Caco-2 (cell line): Measurements from ENCODE around the gene SORBS2. TPM values are rescaled to one million over a fixed set of nuclear protein-coding genes. Genes with fewer than 3 reads are reported as not detected.

Experiments
- BruUV-seq: library from RNA; stranded (reverse); fragments of 400-500 nt; replicated peaks from 2 replicates; lab custom pipeline; 2021; lab: Mats Ljungman, UMichigan
- CTCF ChIA-PET: fragments of 300-600 bp; sonication (Branson Sonifier 250); formaldehyde crosslinking; loops from one replicate; lab custom pipeline; 2022; ENCODE audit warnings: antibody characterized with exemption; lab: Charles Lee
- POLR2A ChIA-PET: fragments of 300-600 bp; sonication (Branson Sonifier 250); formaldehyde crosslinking; loops from one replicate; lab custom pipeline; 2022; ENCODE audit warnings: antibody characterized with exemption; lab: Charles Lee
- DNase-seq, 2 experiments: peaks; one replicate each; pipeline versions ENCODE4 v3.0.0 to v3.0.0-alpha.2; 2020 to 2022
- H3K27me3 ChIP-seq: replicated peaks from 2 replicates; pipeline ENCODE4 v1.6.0; 2011; ENCODE audit warnings: low read length; ENCODE audit not compliant: control insufficient read depth, insufficient read depth
- H3K36me3 ChIP-seq: 2 replicates; pipeline ENCODE4 v1.5.1; 2011; ENCODE audit warnings: low read length; ENCODE audit not compliant: control insufficient read depth, insufficient read depth
- H3K4me1 ChIP-seq: fragments of 250-450 bp; sonication (Bioruptor Pico); 2 replicates; pipeline ENCODE4 v1.5.1; 2020; ENCODE audit warnings: mild to moderate bottlenecking
- H3K4me3 ChIP-seq: 2 replicates; pipeline ENCODE4 v1.5.1; 2011; ENCODE audit warnings: low read depth, mild to moderate bottlenecking, control low read depth, low read length
- H3K9me3 ChIP-seq: fragments of 250-450 bp; sonication (Bioruptor Pico); 2 replicates; pipeline ENCODE4 v1.5.1; 2020; ENCODE audit warnings: mild to moderate bottlenecking, moderate library complexity
- H3K27ac Mint-ChIP-seq: one replicate; pipeline ENCODE4 v1.8.0; 2022; ENCODE audit warnings: mixed read lengths; ENCODE audit not compliant: unreplicated experiment
- H3K27me3 Mint-ChIP-seq: one replicate; pipeline ENCODE4 v1.8.0; 2022; ENCODE audit warnings: mixed read lengths; ENCODE audit not compliant: insufficient read depth, unreplicated experiment
- H3K36me3 Mint-ChIP-seq: one replicate; pipeline ENCODE4 v1.8.0; 2022; ENCODE audit warnings: mild to moderate bottlenecking, mixed read lengths; ENCODE audit not compliant: insufficient read depth, unreplicated experiment
- H3K4me1 Mint-ChIP-seq: one replicate; pipeline ENCODE4 v1.8.0; 2022; ENCODE audit warnings: low read depth, mixed read lengths; ENCODE audit not compliant: unreplicated experiment
- H3K4me3 Mint-ChIP-seq: one replicate; pipeline ENCODE4 v1.8.0; 2022; ENCODE audit warnings: mild to moderate bottlenecking, moderate library complexity, mixed read lengths; ENCODE audit not compliant: unreplicated experiment
- H3K9me3 Mint-ChIP-seq: one replicate; pipeline ENCODE4 v1.8.0; 2022; ENCODE audit warnings: mixed read lengths; ENCODE audit not compliant: unreplicated experiment
- CTCF ChIP-seq, 2 experiments: fragments of 200-600 bp in 1 of 2; IDR thresholded peaks; 1 replicate in 1 of 2; 2 replicates in 1 of 2; pipeline versions ENCODE4 v1.5.1 to v1.8.0; 2011 to 2022; ENCODE audit warnings: antibody characterized with exemption in 1 of 2, control low read depth in 1 of 2, inconsistent platforms in 1 of 2, low read depth in 1 of 2, low read length in 1 of 2, mild to moderate bottlenecking in 1 of 2, moderate library complexity in 1 of 2; ENCODE audit not compliant: insufficient read depth in 1 of 2, severe bottlenecking in 1 of 2, unreplicated experiment in 1 of 2
- intact Hi-C: fragments of 100-400 bp; cut with micrococcal nuclease; formaldehyde crosslinking; loops from one replicate; pipeline ENCODE4 v1.10.0; 2022; ENCODE audit not compliant: unreplicated experiment
- total RNA-seq: library from RNA; stranded (reverse); gene quantifications from 2 replicates; pipeline ENCODE4 v1.2.3, GENCODE V29; 2022

Gene SORBS2
- total RNA-seq, 1 experiment from 2014 or later, result 47.7 TPM

DNA sequence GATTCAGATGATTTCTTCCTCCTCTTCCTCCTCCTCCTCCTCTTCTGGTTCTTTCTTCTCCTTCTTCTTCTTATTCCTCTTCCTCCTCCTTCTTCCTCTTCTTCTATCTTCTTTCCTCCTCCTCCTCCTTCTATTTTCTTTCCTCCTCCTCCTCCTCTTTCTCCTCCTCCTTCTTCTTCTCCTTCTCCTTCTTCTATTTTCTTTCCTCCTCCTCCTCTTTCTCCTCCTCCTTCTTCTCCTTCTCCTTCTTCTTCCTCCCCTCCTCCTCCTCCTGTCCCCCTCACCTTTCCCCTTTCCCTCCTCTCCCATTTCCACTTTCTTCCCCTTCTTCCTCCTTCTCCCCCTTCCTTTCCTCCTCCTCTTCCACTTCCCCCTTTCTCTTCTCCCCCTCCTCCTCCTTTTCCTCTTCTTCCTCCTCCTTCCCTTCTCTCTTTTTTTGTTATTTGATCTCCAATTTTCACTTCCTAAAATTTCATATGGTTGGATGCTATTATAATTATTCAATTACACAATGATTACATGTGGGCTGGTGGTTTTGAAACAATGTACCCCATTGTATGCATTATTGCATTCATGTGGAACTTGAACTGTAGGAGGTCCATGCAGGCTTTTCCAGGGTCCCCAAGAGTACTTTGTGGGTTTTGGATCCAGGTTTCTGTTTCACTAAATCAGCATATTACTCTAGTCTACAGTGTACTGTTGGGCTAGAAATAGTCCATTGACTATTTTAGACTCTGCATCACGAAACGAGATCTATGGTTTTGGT is 68.1 kb downstream of the SORBS2 start:
- POLR2A ChIA-PET, result no interaction called here

DNA sequence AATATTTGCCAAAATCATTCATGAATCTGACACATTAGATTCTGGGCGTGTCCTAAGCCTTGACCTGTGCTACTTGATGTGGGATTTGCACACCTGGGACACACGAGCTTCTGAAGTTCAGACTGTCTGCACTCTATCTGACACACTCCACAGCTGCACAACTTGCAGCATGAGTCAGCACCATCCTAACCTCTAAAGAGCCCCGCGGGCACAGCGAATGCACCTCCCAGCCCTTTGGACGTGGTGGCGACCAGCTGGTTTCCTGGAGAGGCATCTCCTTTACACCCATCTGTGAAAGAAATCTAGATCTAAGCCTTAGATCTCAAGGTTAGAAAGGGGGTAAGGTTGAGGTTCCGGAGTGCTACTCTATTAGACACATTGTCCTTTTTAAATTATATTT is 69.2 kb downstream of the SORBS2 start:
- CTCF ChIA-PET, result no interaction called here
- no peak for TF ChIP-seq CTCF (IDR thresholded peaks at IDR 0.05; ENCODE audit: insufficient read depth in 1 of 2, low read depth in 1 of 2, low read length in 1 of 2, severe bottlenecking in 1 of 2, unreplicated experiment in 1 of 2)
- Mint-ChIP-seq H3K27me3 (no peaks in the 10 kb centered on the region), H3K9me3 (no peaks in the 10 kb centered on the region), H3K4me3 (no peak overlapping the region), H3K27ac (no peak overlapping the region), H3K36me3 (peaks cover 7% of the 10 kb centered on the region), H3K4me1 (no peaks in the 10 kb centered on the region)
- no peaks in the 10 kb centered on the region for H3K27me3 ChIP-seq
- no peak overlapping the region for H3K4me3 ChIP-seq
- no peaks in the 10 kb centered on the region for H3K36me3 ChIP-seq
- no TSS peak for BruUV-seq
- no peaks in the 10 kb centered on the region for H3K4me1 ChIP-seq
- POLR2A ChIA-PET, result no interaction called here
- intact Hi-C loops, result no loop called here
- no peaks in the 10 kb centered on the region for H3K9me3 ChIP-seq
- DNase-seq, result no peak

More for the DNA sequence above, 68.1 kb downstream of the SORBS2 start:
- Mint-ChIP-seq H3K27ac (no peak overlapping the region), H3K4me3 (no peak overlapping the region), H3K36me3 (peaks cover 7% of the 10 kb centered on the region), H3K27me3 (no peaks in the 10 kb centered on the region), H3K4me1 (no peaks in the 10 kb centered on the region), H3K9me3 (no peaks in the 10 kb centered on the region)
- Histone ChIP-seq H3K4me1 (no peaks in the 10 kb centered on the region), H3K9me3 (no peaks in the 10 kb centered on the region), H3K4me3 (no peak overlapping the region), H3K36me3 (no peaks in the 10 kb centered on the region), H3K27me3 (no peaks in the 10 kb centered on the region)
- DNase-seq, result no peak
- intact Hi-C loops, result no loop called here
- BruUV-seq, result no TSS peak
- CTCF ChIA-PET, result no interaction called here
- no peak for TF ChIP-seq CTCF (IDR thresholded peaks at IDR 0.05; ENCODE audit: insufficient read depth in 1 of 2, low read depth in 1 of 2, low read length in 1 of 2, severe bottlenecking in 1 of 2, unreplicated experiment in 1 of 2)

DNA sequence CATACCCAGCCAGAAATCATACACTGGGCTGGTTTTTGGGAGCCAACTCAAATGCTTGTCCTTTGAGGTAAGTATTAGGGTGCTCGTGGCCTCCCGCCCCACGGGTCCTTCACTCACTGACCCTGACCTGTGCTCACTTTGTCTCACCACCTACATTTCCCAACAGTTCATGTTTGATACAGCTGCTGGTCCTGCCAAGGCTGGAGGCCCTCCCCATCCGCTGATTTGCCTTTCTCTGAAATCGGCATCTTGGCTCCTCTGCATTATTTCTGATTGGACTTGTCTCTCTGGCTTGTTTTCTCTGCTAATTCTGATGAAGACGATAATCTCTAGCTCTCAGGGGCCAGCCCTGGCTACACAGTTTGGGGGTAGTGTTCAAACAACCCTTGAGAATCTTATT is 70.2 kb downstream of the SORBS2 start:
- Mint-ChIP-seq H3K4me1 (no peaks in the 10 kb centered on the region), H3K9me3 (no peaks in the 10 kb centered on the region), H3K27ac (no peak overlapping the region), H3K36me3 (peaks cover 7% of the 10 kb centered on the region), H3K4me3 (no peak overlapping the region), H3K27me3 (no peaks in the 10 kb centered on the region)
- no peak for DNase-seq
- intact Hi-C loops, result no loop called here
- no peak overlapping the region for H3K4me3 ChIP-seq
- no peaks in the 10 kb centered on the region for H3K4me1 ChIP-seq
- TF ChIP-seq CTCF (IDR thresholded peaks at IDR 0.05; ENCODE audit: insufficient read depth in 1 of 2, low read depth in 1 of 2, low read length in 1 of 2, severe bottlenecking in 1 of 2, unreplicated experiment in 1 of 2), result no peak
- CTCF ChIA-PET, result no interaction called here
- H3K36me3 ChIP-seq, result no peaks in the 10 kb centered on the region
- no peaks in the 10 kb centered on the region for H3K9me3 ChIP-seq
- POLR2A ChIA-PET, result no interaction called here
- no TSS peak for BruUV-seq
- no peaks in the 10 kb centered on the region for H3K27me3 ChIP-seq
